ENCODE data around the gene NUP50.

GRCh38 chr22:45205276-45205925, 41.7 kb downstream of the NUP50 start:
- TF ChIP-seq CTCF (IDR thresholded peaks at IDR 0.05; ENCODE audit: insufficient read depth, low read length) (no peak), GABPA (IDR thresholded peaks at IDR 0.05; ENCODE audit: low read depth) (no peak)

Data from HL-60 (cell line).